ENCODE results near the gene PTPRM. TPM values are rescaled to one million over a fixed set of nuclear protein-coding genes. Genes with fewer than 3 reads are reported as not detected.
A peak's percentile ranks its signal among the peaks of the same experiment; 100 is the strongest.

PTPRM gene
- polyA plus RNA-seq, 1 of the 3 experiments (the other 2 are of a cell fraction): 16.0 TPM

GRCh38 chr18:7945882-7946281 is 378.8 kb downstream of the PTPRM start (continued):
- TF ChIP-seq USF1 (IDR thresholded peaks at IDR 0.05; ENCODE audit: borderline replicate concordance, low read depth) (no peak), POLR2AphosphoS5 (IDR thresholded peaks at IDR 0.05; ENCODE audit: low read depth, low read length) (no peak), SMC3 (IDR thresholded peaks at IDR 0.05; ENCODE audit: low read depth, low read length) (no peak), FOSL2 (IDR thresholded peaks at IDR 0.05; ENCODE audit: borderline replicate concordance, low read depth) (peak; percentile 50; the same call in 1 of the 2 replicates), ELF1 (IDR thresholded peaks at IDR 0.05) (no peak), RFX5 (IDR thresholded peaks at IDR 0.05; ENCODE audit: low read length) (no peak), RXRA (IDR thresholded peaks at IDR 0.05; ENCODE audit: borderline replicate concordance, low read depth) (no peak), MEF2A (IDR thresholded peaks at IDR 0.05; ENCODE audit: borderline replicate concordance, low read depth) (no peak), GABPA (IDR thresholded peaks at IDR 0.05; ENCODE audit: low read depth) (no peak), FOXM1 (IDR thresholded peaks at IDR 0.05; ENCODE audit: low read depth) (no peak), MXI1 (IDR thresholded peaks at IDR 0.05; ENCODE audit: low read depth, low read length) (no peak), CHD2 (IDR thresholded peaks at IDR 0.05; ENCODE audit: low read length, partially characterized antibody) (no peak), TEAD4 (IDR thresholded peaks at IDR 0.05; ENCODE audit: borderline replicate concordance, insufficient read depth) (no peak), NFIC (IDR thresholded peaks at IDR 0.05; ENCODE audit: borderline replicate concordance) (no peak), TAF1 (IDR thresholded peaks at IDR 0.05; ENCODE audit: borderline replicate concordance, low read depth, low read length) (no peak), USF2 (IDR thresholded peaks at IDR 0.05; ENCODE audit: borderline replicate concordance, low read depth, low read length) (no peak), RAD21 (IDR thresholded peaks at IDR 0.05; ENCODE audit: low read length) (no peak), REST (IDR thresholded peaks at IDR 0.05; ENCODE audit: low read depth, low read length) (no peak), NRF1 (IDR thresholded peaks at IDR 0.05; ENCODE audit: low read depth, low read length) (no peak), EZH2phosphoT487 (IDR thresholded peaks at IDR 0.05; ENCODE audit: borderline replicate concordance, low read depth) (no peak)
